Neural cell (in vitro differentiated cells): ENCODE data around the gene ATP5F1D. TPM values are rescaled to one million over a fixed set of nuclear protein-coding genes. Genes with fewer than 3 reads are reported as not detected.

Source experiments
- H2AFZ ChIP-seq: fragments of 200-600, 300-800 bp; sonication (generic), shearing (Covaris generic); 2 replicates; pipeline ENCODE4 v1.6.0; 2014; ENCODE audit warnings: low read depth, mild to moderate bottlenecking, antibody characterized with exemption, low read length, moderate library complexity
- H3F3A ChIP-seq: fragments of 200-600 bp; shearing (Covaris generic); 2 replicates; pipeline ENCODE4 v1.6.1; 2016; ENCODE audit warnings: mild to moderate bottlenecking, moderate library complexity, mixed read lengths, antibody characterized with exemption, low read length; ENCODE audit not compliant: insufficient read depth, poor library complexity, severe bottlenecking
- H3K27ac ChIP-seq: fragments of 200-600, 300-800 bp; sonication (generic), shearing (Covaris generic); 2 replicates; pipeline ENCODE4 v1.5.1; 2014; ENCODE audit warnings: mild to moderate bottlenecking, low read length, moderate library complexity
- H3K27me3 ChIP-seq: fragments of 300-800, 200-600 bp; sonication (generic), shearing (Covaris generic); 2 replicates; pipeline ENCODE4 v1.6.0; 2014; ENCODE audit warnings: mild to moderate bottlenecking, low read depth, low read length, moderate library complexity; ENCODE audit not compliant: insufficient read depth
- H3K36me3 ChIP-seq: fragments of 300-800, 200-600 bp; sonication (generic), shearing (Covaris generic); 2 replicates; pipeline ENCODE4 v1.5.1; 2014; ENCODE audit warnings: mild to moderate bottlenecking, antibody characterized with exemption, low read length, moderate library complexity; ENCODE audit not compliant: insufficient read depth
- H3K4me2 ChIP-seq: fragments of 300-800, 200-600 bp; sonication (generic), shearing (Covaris generic); 2 replicates; pipeline ENCODE4 v1.6.0; 2014; ENCODE audit warnings: mild to moderate bottlenecking, low read length
- H3K4me3 ChIP-seq: fragments of 300-800, 200-600 bp; sonication (generic), shearing (Covaris generic); 2 replicates; pipeline ENCODE4 v1.5.1; 2014; ENCODE audit warnings: mild to moderate bottlenecking, low read length, moderate library complexity
- H3K79me2 ChIP-seq: fragments of 200-600 bp; shearing (Covaris generic); replicated peaks from 2 replicates; pipeline ENCODE4 v1.6.0; 2014; ENCODE audit warnings: mild to moderate bottlenecking, low read length, moderate library complexity; ENCODE audit not compliant: insufficient read depth
- H3K9ac ChIP-seq: fragments of 300-800, 200-600 bp; sonication (generic), shearing (Covaris generic); 2 replicates; pipeline ENCODE4 v1.6.1; 2016; ENCODE audit warnings: mild to moderate bottlenecking, low read length, mixed read lengths
- H3K9me2 ChIP-seq: fragments of 200-600 bp; shearing (Covaris generic); 2 replicates; pipeline ENCODE4 v1.6.1; 2016; ENCODE audit warnings: mild to moderate bottlenecking, low read length, mixed read lengths; ENCODE audit not compliant: insufficient read depth
- H3K9me3 ChIP-seq: fragments of 200-600, 300-800 bp; sonication (generic), shearing (Covaris generic); 2 replicates; pipeline ENCODE4 v1.6.1; 2016; ENCODE audit warnings: mild to moderate bottlenecking, mixed run types, low read length, moderate library complexity, mixed read lengths
- H4K20me1 ChIP-seq: fragments of 200-600 bp; shearing (Covaris generic); 2 replicates; pipeline ENCODE4 v1.6.1; 2016; ENCODE audit warnings: mild to moderate bottlenecking, mixed run types; ENCODE audit not compliant: insufficient read depth
- CTCF ChIP-seq: fragments of 450-650 bp; IDR thresholded peaks from 2 replicates; pipeline ENCODE4 v1.5.1; 2014; ENCODE audit warnings: antibody characterized with exemption, mild to moderate bottlenecking, moderate library complexity; ENCODE audit not compliant: poor library complexity, severe bottlenecking
- EP300 ChIP-seq: fragments of 450-650 bp; conservative IDR thresholded peaks from 2 replicates; pipeline ENCODE4 v1.6.1; 2014; ENCODE audit warnings: antibody characterized with exemption, mild to moderate bottlenecking, moderate library complexity; ENCODE audit not compliant: poor library complexity, severe bottlenecking
- EZH2 ChIP-seq: fragments of 200-600, 300-800 bp; shearing (Covaris generic), sonication (generic); IDR thresholded peaks from 2 replicates; pipeline ENCODE4 v1.6.1; 2014; ENCODE audit warnings: antibody characterized with exemption, low read length, borderline replicate concordance, mild to moderate bottlenecking; ENCODE audit not compliant: insufficient read depth, poor library complexity, severe bottlenecking
- MXI1 ChIP-seq: fragments of 450-650 bp; conservative IDR thresholded peaks from 2 replicates; pipeline ENCODE4 v1.6.1; 2014; ENCODE audit warnings: antibody characterized with exemption, mild to moderate bottlenecking; ENCODE audit not compliant: poor library complexity, severe bottlenecking
- POLR2AphosphoS5 ChIP-seq: IDR thresholded peaks from 2 replicates; pipeline ENCODE4 v1.6.1; 2012
- RAD21 ChIP-seq: fragments of 450-650 bp; conservative IDR thresholded peaks from 2 replicates; pipeline ENCODE4 v1.6.1; 2014; ENCODE audit warnings: antibody characterized with exemption, mild to moderate bottlenecking, moderate library complexity
- SMC3 ChIP-seq: fragments of 450-650 bp; conservative IDR thresholded peaks from 2 replicates; pipeline ENCODE4 v1.6.1; 2014; ENCODE audit warnings: antibody characterized with exemption, mild to moderate bottlenecking, moderate library complexity; ENCODE audit not compliant: poor library complexity
- TAF1 ChIP-seq: IDR thresholded peaks from 2 replicates; pipeline ENCODE4 v1.6.1; 2012; ENCODE audit warnings: low read depth
- polyA plus RNA-seq: library from polyadenylated mRNA; depleted of rRNA; stranded (reverse); fragments of >200 nt; gene quantifications from 2 replicates; pipeline ENCODE4 v1.2.3, GENCODE V29; 2014
- TF ChIP-seq, protein P1 (sequence below): IDR thresholded peaks from 2 replicates; pipeline ENCODE4 v1.6.1; 2012; ENCODE audit warnings: borderline replicate concordance

Gene ATP5F1D
- polyA plus RNA-seq, 1 donor from 2014 or later: 47.8 TPM

DNA sequence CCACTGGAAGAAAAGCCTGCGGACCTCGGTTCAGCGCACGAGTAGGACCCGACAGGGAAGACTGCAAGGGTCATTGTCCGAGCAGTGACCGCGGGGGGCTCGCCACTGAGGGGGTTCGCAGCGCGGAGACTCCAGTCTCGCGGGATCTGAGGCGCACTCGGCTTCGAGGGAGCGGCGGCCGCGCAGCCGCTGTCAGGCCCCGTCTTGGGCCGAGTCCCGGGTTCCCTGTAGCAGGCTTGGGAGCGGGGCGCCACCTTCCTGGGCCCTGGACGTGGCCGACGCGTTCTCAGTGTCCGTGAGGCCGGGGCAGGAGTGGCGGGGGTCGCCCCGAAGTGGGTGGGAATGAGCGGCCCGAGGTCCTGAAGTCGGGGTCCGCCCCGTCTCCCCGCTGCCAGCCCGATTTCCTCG, 33.3 kb downstream of the ATP5F1D start:
- peak overlapping the region; percentile 93 for H3K27ac ChIP-seq
- peaks cover 27% of the 10 kb centered on the region for H3K79me2 ChIP-seq
- peaks cover 18% of the 10 kb centered on the region for H4K20me1 ChIP-seq

GRCh38 chr19:1275260-1275975, 33.9 kb downstream of the ATP5F1D start, which contains the start of gene FAM174C:
FAM174C (plus strand) TSS chr19:1275530; CDS start chr19:1275550, 20 bp downstream.
- no peaks in the 10 kb centered on the region for H3K27me3 ChIP-seq
- peak within 1 kb of the TSS; percentile 93 for H3K27ac ChIP-seq
- peak within 1 kb of the TSS; percentile 84 for H3K4me2 ChIP-seq
- H3K36me3 ChIP-seq: peaks cover 5% of the 10 kb centered on the region
- no peaks in the 10 kb centered on the region for H3K9me2 ChIP-seq
- peaks cover 21% of the 10 kb centered on the region for H3K79me2 ChIP-seq
- H2AFZ ChIP-seq: peak within 1 kb of the TSS; percentile 37
- no peaks in the 10 kb centered on the region for H3F3A ChIP-seq
- H3K4me3 ChIP-seq: peak within 1 kb of the TSS; percentile 82
- H3K9me3 ChIP-seq: no peaks in the 10 kb centered on the region
- TF ChIP-seq SMC3 (no peak), RAD21 (no peak), MXI1 (peak; percentile 99), POLR2AphosphoS5 (peak; percentile 44), EP300 (peak; percentile 76), CTCF (peak; percentile 45)
- peaks cover 12% of the 10 kb centered on the region for H4K20me1 ChIP-seq
- peak within 1 kb of the TSS; percentile 87 for H3K9ac ChIP-seq

More for the DNA sequence above, 33.3 kb downstream of the ATP5F1D start:
- Histone ChIP-seq H3K9me2 (no peaks in the 10 kb centered on the region), H3K9me3 (no peaks in the 10 kb centered on the region), H3K4me2 (peak overlapping the region; percentile 44), H3K9ac (peak overlapping the region; percentile 87), H3K36me3 (peaks cover 5% of the 10 kb centered on the region), H2AFZ (no peak overlapping the region), H3F3A (no peaks in the 10 kb centered on the region), H3K4me3 (peak overlapping the region; percentile 82), H3K27me3 (no peaks in the 10 kb centered on the region)
- TF ChIP-seq CTCF (no peak), EP300 (no peak), POLR2AphosphoS5 (no peak), RAD21 (no peak), TAF1 (no peak), EZH2 (no peak), MXI1 (no peak), SMC3 (no peak)
- TF ChIP-seq, protein P1, sequence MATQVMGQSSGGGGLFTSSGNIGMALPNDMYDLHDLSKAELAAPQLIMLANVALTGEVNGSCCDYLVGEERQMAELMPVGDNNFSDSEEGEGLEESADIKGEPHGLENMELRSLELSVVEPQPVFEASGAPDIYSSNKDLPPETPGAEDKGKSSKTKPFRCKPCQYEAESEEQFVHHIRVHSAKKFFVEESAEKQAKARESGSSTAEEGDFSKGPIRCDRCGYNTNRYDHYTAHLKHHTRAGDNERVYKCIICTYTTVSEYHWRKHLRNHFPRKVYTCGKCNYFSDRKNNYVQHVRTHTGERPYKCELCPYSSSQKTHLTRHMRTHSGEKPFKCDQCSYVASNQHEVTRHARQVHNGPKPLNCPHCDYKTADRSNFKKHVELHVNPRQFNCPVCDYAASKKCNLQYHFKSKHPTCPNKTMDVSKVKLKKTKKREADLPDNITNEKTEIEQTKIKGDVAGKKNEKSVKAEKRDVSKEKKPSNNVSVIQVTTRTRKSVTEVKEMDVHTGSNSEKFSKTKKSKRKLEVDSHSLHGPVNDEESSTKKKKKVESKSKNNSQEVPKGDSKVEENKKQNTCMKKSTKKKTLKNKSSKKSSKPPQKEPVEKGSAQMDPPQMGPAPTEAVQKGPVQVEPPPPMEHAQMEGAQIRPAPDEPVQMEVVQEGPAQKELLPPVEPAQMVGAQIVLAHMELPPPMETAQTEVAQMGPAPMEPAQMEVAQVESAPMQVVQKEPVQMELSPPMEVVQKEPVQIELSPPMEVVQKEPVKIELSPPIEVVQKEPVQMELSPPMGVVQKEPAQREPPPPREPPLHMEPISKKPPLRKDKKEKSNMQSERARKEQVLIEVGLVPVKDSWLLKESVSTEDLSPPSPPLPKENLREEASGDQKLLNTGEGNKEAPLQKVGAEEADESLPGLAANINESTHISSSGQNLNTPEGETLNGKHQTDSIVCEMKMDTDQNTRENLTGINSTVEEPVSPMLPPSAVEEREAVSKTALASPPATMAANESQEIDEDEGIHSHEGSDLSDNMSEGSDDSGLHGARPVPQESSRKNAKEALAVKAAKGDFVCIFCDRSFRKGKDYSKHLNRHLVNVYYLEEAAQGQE: no peak
